ENCODE measurements around the gene LTBP4. TPM values are rescaled to one million over a fixed set of nuclear protein-coding genes. Genes with fewer than 3 reads are reported as not detected.

The LTBP4 gene
- polyA plus RNA-seq, 1 of the 3 experiments (the other 2 are of a cell fraction) = 24.8 TPM

DNA sequence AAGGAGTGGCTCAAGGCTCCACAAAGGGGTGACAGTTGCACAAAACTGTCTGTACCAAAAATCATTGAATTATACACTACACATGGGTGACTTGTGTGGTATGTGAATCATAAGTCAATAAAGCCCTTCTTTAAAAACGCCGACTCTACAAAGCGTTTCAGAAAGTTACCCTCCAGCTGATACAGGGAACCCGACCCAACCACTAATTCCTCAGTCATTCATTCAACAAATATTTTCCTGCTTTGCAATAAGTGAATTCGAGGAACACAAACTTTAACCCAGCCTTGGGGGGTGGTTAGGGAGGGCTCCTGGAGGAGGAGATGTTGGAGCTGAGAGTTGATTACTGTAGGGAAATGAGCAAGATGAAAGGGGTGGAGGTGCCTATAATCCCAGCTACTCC is 32.0 kb downstream of the LTBP4 start:
- no peak overlapping the region for H3K4me2 ChIP-seq

More for the DNA sequence above, 32.0 kb downstream of the LTBP4 start:
- no peaks in the 10 kb centered on the region for H3F3A ChIP-seq (replicated peaks; ENCODE audit: insufficient read depth)
- H3K4me3 ChIP-seq (ENCODE audit: low read depth in 2 of 2, low read length in 1 of 2) = no peak overlapping the region
- H3K27ac ChIP-seq (ENCODE audit: low read depth in 2 of 2, low read length in 1 of 2) = no peak overlapping the region
- H3K9me3 ChIP-seq = no peaks in the 10 kb centered on the region
- H3K4me1 ChIP-seq (ENCODE audit: control insufficient read depth in 1 of 2, insufficient read depth in 2 of 2, low read depth in 1 of 2, low read length in 1 of 2) = peaks cover 0 to 3% of the 10 kb centered on the region in 2 experiments; a peak in 1 of 4 replicates
- H3K9me2 ChIP-seq = no peaks in the 10 kb centered on the region
- ChIA-PET CTCF (interaction anchor here (1.0 to 7.5 kb wide), 8 partner anchors 14 to 169 kb away, joined by 3 to 176 read pairs (median 22); partner anchors contain the start of genes BLVRB and LTBP4), POLR2A (no interaction called here)
- no peaks in the 10 kb centered on the region for H3K36me3 ChIP-seq (replicated peaks in 1 of 2; ENCODE audit: control insufficient read depth in 1 of 2, insufficient read depth in 2 of 2, low read length in 1 of 2)
- TF ChIP-seq, protein P1, sequence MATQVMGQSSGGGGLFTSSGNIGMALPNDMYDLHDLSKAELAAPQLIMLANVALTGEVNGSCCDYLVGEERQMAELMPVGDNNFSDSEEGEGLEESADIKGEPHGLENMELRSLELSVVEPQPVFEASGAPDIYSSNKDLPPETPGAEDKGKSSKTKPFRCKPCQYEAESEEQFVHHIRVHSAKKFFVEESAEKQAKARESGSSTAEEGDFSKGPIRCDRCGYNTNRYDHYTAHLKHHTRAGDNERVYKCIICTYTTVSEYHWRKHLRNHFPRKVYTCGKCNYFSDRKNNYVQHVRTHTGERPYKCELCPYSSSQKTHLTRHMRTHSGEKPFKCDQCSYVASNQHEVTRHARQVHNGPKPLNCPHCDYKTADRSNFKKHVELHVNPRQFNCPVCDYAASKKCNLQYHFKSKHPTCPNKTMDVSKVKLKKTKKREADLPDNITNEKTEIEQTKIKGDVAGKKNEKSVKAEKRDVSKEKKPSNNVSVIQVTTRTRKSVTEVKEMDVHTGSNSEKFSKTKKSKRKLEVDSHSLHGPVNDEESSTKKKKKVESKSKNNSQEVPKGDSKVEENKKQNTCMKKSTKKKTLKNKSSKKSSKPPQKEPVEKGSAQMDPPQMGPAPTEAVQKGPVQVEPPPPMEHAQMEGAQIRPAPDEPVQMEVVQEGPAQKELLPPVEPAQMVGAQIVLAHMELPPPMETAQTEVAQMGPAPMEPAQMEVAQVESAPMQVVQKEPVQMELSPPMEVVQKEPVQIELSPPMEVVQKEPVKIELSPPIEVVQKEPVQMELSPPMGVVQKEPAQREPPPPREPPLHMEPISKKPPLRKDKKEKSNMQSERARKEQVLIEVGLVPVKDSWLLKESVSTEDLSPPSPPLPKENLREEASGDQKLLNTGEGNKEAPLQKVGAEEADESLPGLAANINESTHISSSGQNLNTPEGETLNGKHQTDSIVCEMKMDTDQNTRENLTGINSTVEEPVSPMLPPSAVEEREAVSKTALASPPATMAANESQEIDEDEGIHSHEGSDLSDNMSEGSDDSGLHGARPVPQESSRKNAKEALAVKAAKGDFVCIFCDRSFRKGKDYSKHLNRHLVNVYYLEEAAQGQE (IDR thresholded peaks at IDR 0.05; ENCODE audit: low read depth, low read length) = no peak
- TF ChIP-seq MXI1 (IDR thresholded peaks at IDR 0.05; ENCODE audit: low read depth, low read length) (no peak), NFIC (IDR thresholded peaks at IDR 0.05; ENCODE audit: borderline replicate concordance) (no peak), GATA2 (CRISPR knock-in tag; IDR thresholded peaks at IDR 0.05) (no peak), GABPA (IDR thresholded peaks at IDR 0.05; ENCODE audit: low read depth) (no peak), FOSL2 (IDR thresholded peaks at IDR 0.05; ENCODE audit: borderline replicate concordance, low read depth) (no peak), TEAD4 (IDR thresholded peaks at IDR 0.05; ENCODE audit: borderline replicate concordance, insufficient read depth) (no peak), TCF12 (IDR thresholded peaks at IDR 0.05) (no peak), NRF1 (IDR thresholded peaks at IDR 0.05; ENCODE audit: low read depth, low read length) (no peak), RXRA (IDR thresholded peaks at IDR 0.05; ENCODE audit: borderline replicate concordance, low read depth) (no peak), ELF1 (IDR thresholded peaks at IDR 0.05) (no peak), SMC3 (IDR thresholded peaks at IDR 0.05; ENCODE audit: low read depth, low read length) (no peak), EZH2phosphoT487 (IDR thresholded peaks at IDR 0.05; ENCODE audit: borderline replicate concordance, low read depth) (no peak), FOXM1 (IDR thresholded peaks at IDR 0.05; ENCODE audit: low read depth) (no peak)
- TF ChIP-seq, protein P2, sequence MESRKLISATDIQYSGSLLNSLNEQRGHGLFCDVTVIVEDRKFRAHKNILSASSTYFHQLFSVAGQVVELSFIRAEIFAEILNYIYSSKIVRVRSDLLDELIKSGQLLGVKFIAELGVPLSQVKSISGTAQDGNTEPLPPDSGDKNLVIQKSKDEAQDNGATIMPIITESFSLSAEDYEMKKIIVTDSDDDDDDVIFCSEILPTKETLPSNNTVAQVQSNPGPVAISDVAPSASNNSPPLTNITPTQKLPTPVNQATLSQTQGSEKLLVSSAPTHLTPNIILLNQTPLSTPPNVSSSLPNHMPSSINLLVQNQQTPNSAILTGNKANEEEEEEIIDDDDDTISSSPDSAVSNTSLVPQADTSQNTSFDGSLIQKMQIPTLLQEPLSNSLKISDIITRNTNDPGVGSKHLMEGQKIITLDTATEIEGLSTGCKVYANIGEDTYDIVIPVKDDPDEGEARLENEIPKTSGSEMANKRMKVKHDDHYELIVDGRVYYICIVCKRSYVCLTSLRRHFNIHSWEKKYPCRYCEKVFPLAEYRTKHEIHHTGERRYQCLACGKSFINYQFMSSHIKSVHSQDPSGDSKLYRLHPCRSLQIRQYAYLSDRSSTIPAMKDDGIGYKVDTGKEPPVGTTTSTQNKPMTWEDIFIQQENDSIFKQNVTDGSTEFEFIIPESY (IDR thresholded peaks at IDR 0.05; ENCODE audit: borderline replicate concordance, low read depth) = no peak
- TF ChIP-seq, protein P3, sequence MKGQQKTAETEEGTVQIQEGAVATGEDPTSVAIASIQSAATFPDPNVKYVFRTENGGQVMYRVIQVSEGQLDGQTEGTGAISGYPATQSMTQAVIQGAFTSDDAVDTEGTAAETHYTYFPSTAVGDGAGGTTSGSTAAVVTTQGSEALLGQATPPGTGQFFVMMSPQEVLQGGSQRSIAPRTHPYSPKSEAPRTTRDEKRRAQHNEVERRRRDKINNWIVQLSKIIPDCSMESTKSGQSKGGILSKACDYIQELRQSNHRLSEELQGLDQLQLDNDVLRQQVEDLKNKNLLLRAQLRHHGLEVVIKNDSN (IDR thresholded peaks at IDR 0.05; ENCODE audit: borderline replicate concordance, low read depth) = no peak
- TF ChIP-seq, protein P4, sequence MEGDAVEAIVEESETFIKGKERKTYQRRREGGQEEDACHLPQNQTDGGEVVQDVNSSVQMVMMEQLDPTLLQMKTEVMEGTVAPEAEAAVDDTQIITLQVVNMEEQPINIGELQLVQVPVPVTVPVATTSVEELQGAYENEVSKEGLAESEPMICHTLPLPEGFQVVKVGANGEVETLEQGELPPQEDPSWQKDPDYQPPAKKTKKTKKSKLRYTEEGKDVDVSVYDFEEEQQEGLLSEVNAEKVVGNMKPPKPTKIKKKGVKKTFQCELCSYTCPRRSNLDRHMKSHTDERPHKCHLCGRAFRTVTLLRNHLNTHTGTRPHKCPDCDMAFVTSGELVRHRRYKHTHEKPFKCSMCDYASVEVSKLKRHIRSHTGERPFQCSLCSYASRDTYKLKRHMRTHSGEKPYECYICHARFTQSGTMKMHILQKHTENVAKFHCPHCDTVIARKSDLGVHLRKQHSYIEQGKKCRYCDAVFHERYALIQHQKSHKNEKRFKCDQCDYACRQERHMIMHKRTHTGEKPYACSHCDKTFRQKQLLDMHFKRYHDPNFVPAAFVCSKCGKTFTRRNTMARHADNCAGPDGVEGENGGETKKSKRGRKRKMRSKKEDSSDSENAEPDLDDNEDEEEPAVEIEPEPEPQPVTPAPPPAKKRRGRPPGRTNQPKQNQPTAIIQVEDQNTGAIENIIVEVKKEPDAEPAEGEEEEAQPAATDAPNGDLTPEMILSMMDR (IDR thresholded peaks at IDR 0.05) = no peak
- no peak overlapping the region for H3K9ac ChIP-seq
- H3K79me2 ChIP-seq (ENCODE audit: insufficient read depth) = no peaks in the 10 kb centered on the region
- no peak for DNase-seq
- no peak overlapping the region for H2AFZ ChIP-seq (ENCODE audit: low read depth)
- H4K20me1 ChIP-seq (ENCODE audit: insufficient read depth) = no peaks in the 10 kb centered on the region
- 64% methylated on average over 5 of the region's 5 CpGs for WGBS (ENCODE audit: low lambda C conversion rate)
- no peaks in the 10 kb centered on the region for H3K27me3 ChIP-seq (ENCODE audit: insufficient read depth)
